HepG2 (cell line): ENCODE measurements around the gene MAP3K1. TPM values are rescaled to one million over a fixed set of nuclear protein-coding genes. Genes with fewer than 3 reads are reported as not detected.

Source experiments
- HCFC1 ChIP-seq: fragments of 150-350 bp; IDR thresholded peaks from 2 replicates; pipeline ENCODE4 v1.6.1; 2014; ENCODE audit warnings: low read depth, low read length
- IKZF1 ChIP-seq: fragments of 450-650 bp; IDR thresholded peaks from 2 replicates; pipeline ENCODE4 v1.7.1; 2016
- NCOA1 ChIP-seq: sonication (generic); formaldehyde crosslinking; IDR thresholded peaks from 2 replicates; pipeline ENCODE4 v1.9.0; 2021; ENCODE audit warnings: missing genetic modification reagents
- NFATC3 ChIP-seq: sonication (generic); formaldehyde crosslinking; IDR thresholded peaks from 2 replicates; pipeline ENCODE4 v1.5.1; 2020; ENCODE audit warnings: mild to moderate bottlenecking, missing genetic modification reagents
- YEATS4 ChIP-seq: sonication (generic); formaldehyde crosslinking; IDR thresholded peaks from 2 replicates; pipeline ENCODE4 v1.4.0; 2020; ENCODE audit warnings: missing genetic modification reagents, borderline replicate concordance
- ZBTB8A ChIP-seq: sonication (generic); formaldehyde crosslinking; IDR thresholded peaks from 2 replicates; pipeline ENCODE4 v1.4.0; 2020; ENCODE audit warnings: mild to moderate bottlenecking, low read depth, missing genetic modification reagents, borderline replicate concordance
- ZC3H13 ChIP-seq: sonication (generic); formaldehyde crosslinking; IDR thresholded peaks from 2 replicates; pipeline ENCODE4 v1.8.1; 2023; ENCODE audit warnings: mild to moderate bottlenecking, missing genetic modification reagents, moderate library complexity
- ZNF296 ChIP-seq: sonication (generic); formaldehyde crosslinking; conservative IDR thresholded peaks from 2 replicates; pipeline ENCODE4 v1.5.0; 2020; ENCODE audit warnings: mild to moderate bottlenecking, missing genetic modification reagents
- ZNF34 ChIP-seq: sonication (generic); formaldehyde crosslinking; IDR thresholded peaks from 2 replicates; pipeline ENCODE4 v1.4.0; 2020; ENCODE audit warnings: mild to moderate bottlenecking, missing genetic modification reagents, borderline replicate concordance
- ZNF546 ChIP-seq: sonication (generic); formaldehyde crosslinking; conservative IDR thresholded peaks from 2 replicates; pipeline ENCODE4 v1.8.1; 2023; ENCODE audit warnings: mild to moderate bottlenecking, missing genetic modification reagents
- polyA plus RNA-seq, 8 experiments: library from polyadenylated mRNA; depleted of rRNA in 3 of 8; stranded (reverse) in 7 of 8; unstranded in 1 of 8; fragments of >200 nt; fragmentation: Illumina TruSeq in 4 of 8; extraction: Trizol in 4 of 8; gene quantifications; 2 replicates each; pipeline versions ENCODE4 v1.2.1 to v1.2.3, GENCODE V29; 2011 to 2016; ENCODE audit warnings: low read depth in 4 of 8, missing spikeins in 1 of 8, mixed read lengths in 1 of 8; ENCODE audit not compliant: insufficient read depth in 1 of 8
- total RNA-seq, 5 experiments: library from RNA; depleted of rRNA; stranded (reverse); fragments of >200 nt; fragmentation: Illumina TruSeq; extraction: Trizol; gene quantifications; 2 replicates each; pipeline ENCODE4 v1.2.3, GENCODE V29; 2016; ENCODE audit warnings: low read depth in 1 of 5
- TF ChIP-seq, protein P1 (sequence below): conservative IDR thresholded peaks from 2 replicates; pipeline ENCODE4 v1.6.1; 2018; ENCODE audit warnings: missing genetic modification reagents
- TF ChIP-seq, protein P2 (sequence below): sonication (generic); formaldehyde crosslinking; IDR thresholded peaks from 2 replicates; pipeline ENCODE4 v1.5.0; 2020; ENCODE audit warnings: mild to moderate bottlenecking, missing genetic modification reagents, moderate library complexity
- TF ChIP-seq, protein P3 (sequence below): sonication (generic); formaldehyde crosslinking; IDR thresholded peaks from 2 replicates; pipeline ENCODE4 v1.8.0; 2022; ENCODE audit warnings: mild to moderate bottlenecking, missing genetic modification reagents, moderate library complexity
- TF ChIP-seq, protein P4 (sequence below): sonication (generic); formaldehyde crosslinking; conservative IDR thresholded peaks from 2 replicates; pipeline ENCODE4 v1.8.0; 2022; ENCODE audit warnings: missing genetic modification reagents
- TF ChIP-seq, protein P5 (sequence below): sonication (generic); formaldehyde crosslinking; IDR thresholded peaks from 2 replicates; pipeline ENCODE4 v1.4.0; 2020; ENCODE audit warnings: mild to moderate bottlenecking, missing genetic modification reagents

The MAP3K1 gene
- total and polyA plus RNA-seq, 2 of the 13 experiments (the other 11 are each of a cell fraction or from before 2014, with no cell fraction given) = 16.4 to 30.3 TPM

DNA sequence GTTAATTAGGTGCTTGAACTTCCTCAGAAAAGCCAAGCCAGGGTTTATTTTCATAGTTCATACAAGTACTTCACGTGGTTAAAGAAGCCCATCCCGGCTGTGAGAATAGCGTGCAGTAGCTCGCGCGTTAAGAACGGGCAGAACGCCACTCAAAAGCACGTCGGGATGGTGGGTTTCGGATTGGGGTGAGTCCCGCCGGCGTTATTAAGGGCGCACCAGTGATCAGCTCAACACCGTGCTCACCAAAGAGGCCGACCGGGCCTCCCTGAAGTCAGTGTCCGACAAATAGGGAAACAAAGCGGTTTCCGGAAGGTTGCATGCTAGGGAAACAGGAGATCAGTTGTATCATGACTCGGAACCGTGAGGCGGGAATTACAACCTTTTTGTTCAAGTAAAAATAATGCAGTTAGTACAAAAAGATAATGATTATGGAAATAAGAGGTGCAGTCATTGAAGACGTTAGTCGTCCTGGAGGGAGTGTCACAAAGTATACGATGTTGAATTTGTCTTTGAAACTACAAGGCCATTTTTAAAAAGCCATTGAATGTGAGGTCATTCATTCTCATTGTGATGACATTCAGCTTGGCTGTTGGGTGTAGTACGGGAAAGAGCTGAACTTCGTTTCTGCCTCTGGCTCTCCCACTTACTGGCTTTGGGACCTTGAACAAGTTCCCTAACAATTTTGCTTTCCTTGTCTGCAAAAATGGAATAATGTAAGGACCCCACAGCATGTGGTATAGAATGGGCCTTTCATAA is 95.0 kb downstream of the MAP3K1 start (continued):
- TF ChIP-seq, protein P1, sequence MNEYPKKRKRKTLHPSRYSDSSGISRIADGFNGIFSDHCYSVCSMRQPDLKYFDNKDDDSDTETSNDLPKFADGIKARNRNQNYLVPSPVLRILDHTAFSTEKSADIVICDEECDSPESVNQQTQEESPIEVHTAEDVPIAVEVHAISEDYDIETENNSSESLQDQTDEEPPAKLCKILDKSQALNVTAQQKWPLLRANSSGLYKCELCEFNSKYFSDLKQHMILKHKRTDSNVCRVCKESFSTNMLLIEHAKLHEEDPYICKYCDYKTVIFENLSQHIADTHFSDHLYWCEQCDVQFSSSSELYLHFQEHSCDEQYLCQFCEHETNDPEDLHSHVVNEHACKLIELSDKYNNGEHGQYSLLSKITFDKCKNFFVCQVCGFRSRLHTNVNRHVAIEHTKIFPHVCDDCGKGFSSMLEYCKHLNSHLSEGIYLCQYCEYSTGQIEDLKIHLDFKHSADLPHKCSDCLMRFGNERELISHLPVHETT (CRISPR knock-in tag) = no peak
- no peak for TF ChIP-seq ZBTB8A (CRISPR knock-in tag)
- 0 out of 2 replicates have a peak, but pooled peaks have one; percentile 27 for TF ChIP-seq NFATC3 (CRISPR knock-in tag)
- no peak for TF ChIP-seq NCOA1
- TF ChIP-seq, protein P2, sequence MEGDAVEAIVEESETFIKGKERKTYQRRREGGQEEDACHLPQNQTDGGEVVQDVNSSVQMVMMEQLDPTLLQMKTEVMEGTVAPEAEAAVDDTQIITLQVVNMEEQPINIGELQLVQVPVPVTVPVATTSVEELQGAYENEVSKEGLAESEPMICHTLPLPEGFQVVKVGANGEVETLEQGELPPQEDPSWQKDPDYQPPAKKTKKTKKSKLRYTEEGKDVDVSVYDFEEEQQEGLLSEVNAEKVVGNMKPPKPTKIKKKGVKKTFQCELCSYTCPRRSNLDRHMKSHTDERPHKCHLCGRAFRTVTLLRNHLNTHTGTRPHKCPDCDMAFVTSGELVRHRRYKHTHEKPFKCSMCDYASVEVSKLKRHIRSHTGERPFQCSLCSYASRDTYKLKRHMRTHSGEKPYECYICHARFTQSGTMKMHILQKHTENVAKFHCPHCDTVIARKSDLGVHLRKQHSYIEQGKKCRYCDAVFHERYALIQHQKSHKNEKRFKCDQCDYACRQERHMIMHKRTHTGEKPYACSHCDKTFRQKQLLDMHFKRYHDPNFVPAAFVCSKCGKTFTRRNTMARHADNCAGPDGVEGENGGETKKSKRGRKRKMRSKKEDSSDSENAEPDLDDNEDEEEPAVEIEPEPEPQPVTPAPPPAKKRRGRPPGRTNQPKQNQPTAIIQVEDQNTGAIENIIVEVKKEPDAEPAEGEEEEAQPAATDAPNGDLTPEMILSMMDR (CRISPR knock-in tag) = no peak
- TF ChIP-seq, protein P3, sequence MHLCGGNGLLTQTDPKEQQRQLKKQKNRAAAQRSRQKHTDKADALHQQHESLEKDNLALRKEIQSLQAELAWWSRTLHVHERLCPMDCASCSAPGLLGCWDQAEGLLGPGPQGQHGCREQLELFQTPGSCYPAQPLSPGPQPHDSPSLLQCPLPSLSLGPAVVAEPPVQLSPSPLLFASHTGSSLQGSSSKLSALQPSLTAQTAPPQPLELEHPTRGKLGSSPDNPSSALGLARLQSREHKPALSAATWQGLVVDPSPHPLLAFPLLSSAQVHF (CRISPR knock-in tag) = 0 out of 2 replicates have a peak, but pooled peaks have one; percentile 37
- TF ChIP-seq, protein P4, sequence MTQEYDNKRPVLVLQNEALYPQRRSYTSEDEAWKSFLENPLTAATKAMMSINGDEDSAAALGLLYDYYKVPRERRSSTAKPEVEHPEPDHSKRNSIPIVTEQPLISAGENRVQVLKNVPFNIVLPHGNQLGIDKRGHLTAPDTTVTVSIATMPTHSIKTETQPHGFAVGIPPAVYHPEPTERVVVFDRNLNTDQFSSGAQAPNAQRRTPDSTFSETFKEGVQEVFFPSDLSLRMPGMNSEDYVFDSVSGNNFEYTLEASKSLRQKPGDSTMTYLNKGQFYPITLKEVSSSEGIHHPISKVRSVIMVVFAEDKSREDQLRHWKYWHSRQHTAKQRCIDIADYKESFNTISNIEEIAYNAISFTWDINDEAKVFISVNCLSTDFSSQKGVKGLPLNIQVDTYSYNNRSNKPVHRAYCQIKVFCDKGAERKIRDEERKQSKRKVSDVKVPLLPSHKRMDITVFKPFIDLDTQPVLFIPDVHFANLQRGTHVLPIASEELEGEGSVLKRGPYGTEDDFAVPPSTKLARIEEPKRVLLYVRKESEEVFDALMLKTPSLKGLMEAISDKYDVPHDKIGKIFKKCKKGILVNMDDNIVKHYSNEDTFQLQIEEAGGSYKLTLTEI (CRISPR knock-in tag) = no peak
- TF ChIP-seq, protein P5, sequence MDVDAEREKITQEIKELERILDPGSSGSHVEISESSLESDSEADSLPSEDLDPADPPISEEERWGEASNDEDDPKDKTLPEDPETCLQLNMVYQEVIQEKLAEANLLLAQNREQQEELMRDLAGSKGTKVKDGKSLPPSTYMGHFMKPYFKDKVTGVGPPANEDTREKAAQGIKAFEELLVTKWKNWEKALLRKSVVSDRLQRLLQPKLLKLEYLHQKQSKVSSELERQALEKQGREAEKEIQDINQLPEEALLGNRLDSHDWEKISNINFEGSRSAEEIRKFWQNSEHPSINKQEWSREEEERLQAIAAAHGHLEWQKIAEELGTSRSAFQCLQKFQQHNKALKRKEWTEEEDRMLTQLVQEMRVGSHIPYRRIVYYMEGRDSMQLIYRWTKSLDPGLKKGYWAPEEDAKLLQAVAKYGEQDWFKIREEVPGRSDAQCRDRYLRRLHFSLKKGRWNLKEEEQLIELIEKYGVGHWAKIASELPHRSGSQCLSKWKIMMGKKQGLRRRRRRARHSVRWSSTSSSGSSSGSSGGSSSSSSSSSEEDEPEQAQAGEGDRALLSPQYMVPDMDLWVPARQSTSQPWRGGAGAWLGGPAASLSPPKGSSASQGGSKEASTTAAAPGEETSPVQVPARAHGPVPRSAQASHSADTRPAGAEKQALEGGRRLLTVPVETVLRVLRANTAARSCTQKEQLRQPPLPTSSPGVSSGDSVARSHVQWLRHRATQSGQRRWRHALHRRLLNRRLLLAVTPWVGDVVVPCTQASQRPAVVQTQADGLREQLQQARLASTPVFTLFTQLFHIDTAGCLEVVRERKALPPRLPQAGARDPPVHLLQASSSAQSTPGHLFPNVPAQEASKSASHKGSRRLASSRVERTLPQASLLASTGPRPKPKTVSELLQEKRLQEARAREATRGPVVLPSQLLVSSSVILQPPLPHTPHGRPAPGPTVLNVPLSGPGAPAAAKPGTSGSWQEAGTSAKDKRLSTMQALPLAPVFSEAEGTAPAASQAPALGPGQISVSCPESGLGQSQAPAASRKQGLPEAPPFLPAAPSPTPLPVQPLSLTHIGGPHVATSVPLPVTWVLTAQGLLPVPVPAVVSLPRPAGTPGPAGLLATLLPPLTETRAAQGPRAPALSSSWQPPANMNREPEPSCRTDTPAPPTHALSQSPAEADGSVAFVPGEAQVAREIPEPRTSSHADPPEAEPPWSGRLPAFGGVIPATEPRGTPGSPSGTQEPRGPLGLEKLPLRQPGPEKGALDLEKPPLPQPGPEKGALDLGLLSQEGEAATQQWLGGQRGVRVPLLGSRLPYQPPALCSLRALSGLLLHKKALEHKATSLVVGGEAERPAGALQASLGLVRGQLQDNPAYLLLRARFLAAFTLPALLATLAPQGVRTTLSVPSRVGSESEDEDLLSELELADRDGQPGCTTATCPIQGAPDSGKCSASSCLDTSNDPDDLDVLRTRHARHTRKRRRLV (CRISPR knock-in tag) = no peak
- TF ChIP-seq IKZF1 = no peak
- 0 out of 2 replicates have a peak, but pooled peaks have one; percentile 21 for TF ChIP-seq ZNF34
- no peak for TF ChIP-seq ZC3H13
- no peak for TF ChIP-seq HCFC1
- no peak for TF ChIP-seq ZNF296 (CRISPR knock-in tag)
- no peak for TF ChIP-seq ZNF546 (CRISPR knock-in tag)
- TF ChIP-seq YEATS4 (CRISPR knock-in tag) = no peak; the same call in 1 of the 2 replicates
